Bronchial epithelial cell (primary cell): ENCODE results near the gene VPS72. TPM values are rescaled to one million over a fixed set of nuclear protein-coding genes. Genes with fewer than 3 reads are reported as not detected.
A peak's percentile ranks its signal among the peaks of the same experiment; 100 is the strongest.
"Not testable (repeated sequence)": the region's sequence is repeated elsewhere in the genome, so short reads cannot be mapped to it uniquely, and the experiment has no call there.

Experiments used
- DNase-seq: peaks from one replicate; pipeline ENCODE4 v3.0.0-alpha.2; 2010; ENCODE audit warnings: low read depth
- FAIRE-seq: peaks from 2 replicates; lab custom pipeline; 2011; peaks lifted over from hg19 to GRCh38; lab: Jason Lieb, UNC
- H3K27me3 ChIP-seq: 2 replicates; pipeline ENCODE4 v1.5.1; 2011; ENCODE audit warnings: low read length; ENCODE audit not compliant: control insufficient read depth, insufficient read depth
- H3K36me3 ChIP-seq: 2 replicates; pipeline ENCODE4 v1.5.1; 2011; ENCODE audit warnings: low read length; ENCODE audit not compliant: control insufficient read depth, insufficient read depth
- H3K4me3 ChIP-seq: 2 replicates; pipeline ENCODE4 v1.5.1; 2011; ENCODE audit warnings: mild to moderate bottlenecking, low read depth, low read length, control low read depth
- CTCF ChIP-seq: IDR thresholded peaks from 2 replicates; pipeline ENCODE4 v1.5.1; 2011; ENCODE audit warnings: mild to moderate bottlenecking, moderate library complexity, low read length, control low read depth, inconsistent platforms; ENCODE audit not compliant: insufficient read depth, severe bottlenecking
- total RNA-seq: library from RNA; depleted of rRNA; stranded (reverse); fragments of >200 nt; gene quantifications from 2 replicates; pipeline ENCODE4 v1.2.1, GENCODE V29; 2014

The VPS72 gene
- total RNA-seq, 1 donor from 2014 or later = 64.2 TPM

GRCh38 chr1:151221616-151222015 lies 31.6 kb upstream of the VPS72 start:
- H3K27me3 ChIP-seq = no peaks in the 10 kb centered on the region
- FAIRE-seq = no peak
- DNase-seq = no peak
- peaks cover 7% of the 10 kb centered on the region for H3K36me3 ChIP-seq
- H3K4me3 ChIP-seq = no peak overlapping the region
- TF ChIP-seq CTCF = no peak

DNA sequence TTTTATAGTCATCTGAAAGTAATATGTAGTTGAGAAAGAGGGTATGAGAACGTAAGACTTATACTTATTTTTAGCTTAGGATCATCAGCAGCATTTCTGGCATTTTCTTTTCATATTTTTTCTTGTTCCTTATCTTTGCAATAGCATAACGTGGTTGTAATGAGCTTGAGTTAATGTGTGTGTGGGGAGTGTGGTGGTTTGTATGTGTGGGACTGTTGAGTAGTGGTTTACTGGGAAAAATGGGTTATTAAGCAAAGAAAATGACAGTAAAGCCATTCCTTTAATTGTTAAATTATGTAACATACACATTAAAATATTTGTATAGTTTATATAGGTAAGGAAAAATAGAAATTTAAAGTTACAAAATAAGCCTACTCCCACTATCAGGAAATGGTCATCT lies 23.6 kb upstream of the VPS72 start:
- Histone ChIP-seq H3K36me3 (peaks cover 6% of the 10 kb centered on the region), H3K4me3 (no peak overlapping the region), H3K27me3 (no peaks in the 10 kb centered on the region)
- TF ChIP-seq CTCF = no peak
- FAIRE-seq (no peak), DNase-seq (no peak)

GRCh38 chr1:151211972-151212705 lies 22.1 kb upstream of the VPS72 start:
- FAIRE-seq (no peak), DNase-seq (peak; percentile 38)
- no peak for TF ChIP-seq CTCF
- peaks cover 6% of the 10 kb centered on the region for H3K36me3 ChIP-seq
- no peaks in the 10 kb centered on the region for H3K27me3 ChIP-seq
- no peak overlapping the region for H3K4me3 ChIP-seq

DNA sequence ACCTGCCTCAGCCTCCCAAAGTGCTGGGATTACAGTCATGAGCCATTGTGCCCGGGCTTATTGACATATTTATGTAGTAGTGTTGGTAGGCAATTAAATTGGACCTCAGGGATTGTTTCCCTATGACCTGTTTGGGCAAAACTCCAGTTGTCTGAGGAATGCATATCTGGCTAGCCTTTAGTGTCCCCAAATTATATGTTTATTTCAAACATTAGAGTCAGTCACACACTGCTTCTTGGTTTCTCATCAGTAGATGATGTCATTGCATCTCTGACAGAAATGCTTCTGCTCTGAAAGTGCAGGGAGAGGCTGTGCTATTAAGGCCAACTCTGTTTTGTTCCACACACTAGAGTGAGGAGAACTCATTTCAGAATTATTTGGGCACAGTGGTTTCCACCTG lies 20.8 kb upstream of the VPS72 start:
- Histone ChIP-seq H3K4me3 (no peak overlapping the region), H3K27me3 (no peaks in the 10 kb centered on the region), H3K36me3 (peaks cover 6% of the 10 kb centered on the region)
- no peak for TF ChIP-seq CTCF
- FAIRE-seq = no peak
- no peak for DNase-seq

GRCh38 chr1:151205381-151205965 lies 15.5 kb upstream of the VPS72 start:
- not testable (repeated sequence) for FAIRE-seq, H3K4me3 ChIP-seq, H3K27me3 ChIP-seq, DNase-seq
- peaks cover 13% of the 10 kb centered on the region for H3K36me3 ChIP-seq

DNA sequence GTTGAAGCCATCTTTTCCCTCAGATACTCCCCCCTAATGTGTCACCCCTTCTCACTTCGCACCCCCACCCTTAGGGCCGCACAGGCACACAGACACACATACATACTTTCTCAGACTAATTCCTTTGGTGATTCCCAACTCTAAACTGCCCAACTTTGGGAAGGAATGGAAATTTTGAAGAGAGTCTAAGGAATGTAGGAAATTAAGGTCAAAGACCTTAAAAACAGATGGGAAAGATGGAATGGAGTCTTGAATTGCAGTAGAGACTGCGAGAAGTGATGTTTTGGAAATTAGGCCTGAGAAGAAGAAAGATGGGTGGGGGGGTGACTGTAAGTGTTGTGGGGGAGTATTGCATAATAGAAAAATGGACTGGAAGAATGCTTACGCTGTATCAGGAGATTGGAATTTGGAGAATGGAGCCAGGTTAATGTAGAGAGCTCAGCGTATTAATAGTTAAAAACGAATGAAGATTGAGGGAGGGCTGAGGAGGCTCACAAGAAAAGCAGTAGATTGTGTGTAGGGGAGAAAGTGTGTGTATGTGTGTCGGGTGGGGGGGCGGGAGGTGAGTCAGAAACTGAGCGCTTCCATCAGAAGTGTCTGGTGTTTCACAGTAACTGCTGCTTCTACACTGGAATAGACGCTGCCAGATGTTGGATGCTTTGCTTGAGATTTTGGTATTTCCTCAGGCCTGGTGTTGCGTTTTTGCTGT lies 10.0 kb upstream of the VPS72 start:
- FAIRE-seq = no peak
- no peak for TF ChIP-seq CTCF
- peak; percentile 90 for DNase-seq
- peaks cover 9% of the 10 kb centered on the region for H3K36me3 ChIP-seq
- H3K4me3 ChIP-seq = peak overlapping the region; percentile 62
- H3K27me3 ChIP-seq = no peaks in the 10 kb centered on the region
